GM12878 (cell line): ENCODE measurements around the gene ZNF92.

ENCODE experiments used
- DPF2 ChIP-seq: fragments of 450-650 bp; IDR thresholded peaks from 2 replicates; pipeline ENCODE4 v1.6.1; 2017; ENCODE audit warnings: mild to moderate bottlenecking
- MEF2A ChIP-seq: IDR thresholded peaks from 2 replicates; pipeline ENCODE4 v1.6.1; 2011; ENCODE audit warnings: low read depth, mild to moderate bottlenecking, low read length, moderate library complexity; ENCODE audit not compliant: insufficient read depth
- POLR2A ChIP-seq: IDR thresholded peaks from 2 replicates; pipeline ENCODE4 v1.6.1; 2011; ENCODE audit warnings: low read depth, mild to moderate bottlenecking, low read length

DNA sequence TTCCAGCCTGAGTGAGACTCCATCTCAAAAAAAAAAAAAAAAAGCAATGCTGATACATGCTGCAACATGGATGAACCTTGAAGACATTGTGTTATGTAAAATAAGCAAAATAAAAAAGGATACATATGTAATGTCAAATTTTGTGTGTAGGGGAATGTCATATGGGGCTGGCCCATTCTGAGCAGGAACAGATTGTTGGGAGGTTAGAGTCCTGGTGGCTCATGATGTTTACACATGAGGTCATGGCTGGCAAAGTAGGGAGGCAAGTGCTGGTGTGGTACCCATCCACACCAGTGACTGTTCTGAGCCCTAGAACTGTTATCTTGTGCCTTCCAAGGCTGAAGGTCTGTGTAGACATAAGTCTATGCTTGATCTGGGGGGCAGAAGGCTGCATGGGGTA, 37.6 kb downstream of the ZNF92 start:
- TF ChIP-seq POLR2A (no peak), MEF2A (no peak), DPF2 (no peak)
